Aorta (tissue), 5 donors: ENCODE results near the gene CCDC141. TPM values are rescaled to one million over a fixed set of nuclear protein-coding genes. Genes with fewer than 3 reads are reported as not detected.

Experiments
- ATAC-seq: fragments of 200-7000 bp; cut with Tn5 transposase; one replicate; pipeline ENCODE4 v1.9.1; 2022; ENCODE audit warnings: moderate library complexity; ENCODE audit not compliant: low FRiP score
- DNase-seq, 2 donors: peaks; one replicate each; pipeline ENCODE4 v3.0.0-alpha.2; 2020
- H3K27ac ChIP-seq, 2 donors: one replicate each; pipeline ENCODE4 v1.5.1; 2013; ENCODE audit warnings: low read length in 2 of 2, mild to moderate bottlenecking in 2 of 2, moderate library complexity in 2 of 2, control low read depth in 1 of 2, inconsistent platforms in 1 of 2, low read depth in 1 of 2
- H3K27me3 ChIP-seq, 2 donors: one replicate each; pipeline ENCODE4 v1.6.1; 2013; ENCODE audit warnings: control low read depth in 1 of 2, low read length in 1 of 2, mild to moderate bottlenecking in 1 of 2, moderate library complexity in 1 of 2; ENCODE audit not compliant: insufficient read depth in 2 of 2, control insufficient read depth in 1 of 2
- H3K36me3 ChIP-seq, 2 donors: one replicate each; pipeline ENCODE4 v1.6.1; 2013; ENCODE audit warnings: control low read depth in 1 of 2, low read length in 1 of 2, mild to moderate bottlenecking in 1 of 2; ENCODE audit not compliant: insufficient read depth in 2 of 2, control insufficient read depth in 1 of 2
- H3K4me1 ChIP-seq, 2 donors: one replicate each; pipeline ENCODE4 v1.6.1; 2013; ENCODE audit warnings: low read length in 2 of 2, control low read depth in 1 of 2, mild to moderate bottlenecking in 1 of 2, moderate library complexity in 1 of 2; ENCODE audit not compliant: insufficient read depth in 2 of 2, control insufficient read depth in 1 of 2
- H3K4me3 ChIP-seq, 2 donors: one replicate each; pipeline ENCODE4 v1.5.1; 2013; ENCODE audit warnings: low read length in 2 of 2, control low read depth in 1 of 2, mild to moderate bottlenecking in 1 of 2
- H3K9me3 ChIP-seq: one replicate; pipeline ENCODE4 v1.6.1; 2013; ENCODE audit warnings: mild to moderate bottlenecking, low read length; ENCODE audit not compliant: control insufficient read depth
- WGBS, 2 donors: extraction: QIAGEN DNeasy Blood & Tissue Kit; methylation state at CpG; one replicate each; pipeline ENCODE4 v1.1.7; 2013; 5-methylcytosine and 5-hydroxymethylcytosine counted together
- intact Hi-C, 2 donors: fragments of 100-400 bp; cut with DNase I; formaldehyde crosslinking; loops; one replicate each; pipeline versions ENCODE4 v1.14.2 to v1.15.0; 2022
- polyA plus RNA-seq, 2 donors: library from polyadenylated mRNA; stranded (reverse); fragments of 200-250 nt; gene quantifications; one replicate each; pipeline ENCODE4 v1.2.3, GENCODE V29; 2013
- total RNA-seq, 2 donors: library from RNA; stranded (reverse); fragmentation: NEBNext Ultra II Directional; extraction: Animal tissue kit (Norgen Biotek cat#: 25700); gene quantifications; one replicate each; pipeline ENCODE4 v1.2.1, GENCODE V29; 2021
- donor health status: healthy with polysubstance abuse.
- donor health status: Bipolar disorder and iron deficiency.
- donor health status: DM: no; HTN: no; CAD: no.
- donor health status: DM: no; HTN: no; CAD: no.
- donor health status: DM: yes; HTN: yes; CAD: no.

Gene CCDC141
- total and polyA plus RNA-seq, 4 donors = 0.13 to 28.3 (median 2.0) TPM

- no peaks in the 10 kb centered on the region for H3K27me3 ChIP-seq
- no peak overlapping the region for H3K27ac ChIP-seq
- intact Hi-C loops = no loop called here
- no peaks in the 10 kb centered on the region for H3K36me3 ChIP-seq
- 42 to 59% methylated on average over 2 of the region's 2 CpGs for WGBS, 2 donors
- no peak for DNase-seq
- H3K4me1 ChIP-seq = no peaks in the 10 kb centered on the region
- ATAC-seq = no peak
- H3K9me3 ChIP-seq = peaks cover 1% of the 10 kb centered on the region
- H3K4me3 ChIP-seq = no peak overlapping the region
Observed at GRCh38 chr2:178978667-178979066, 71.3 kb downstream of the CCDC141 start.

DNA sequence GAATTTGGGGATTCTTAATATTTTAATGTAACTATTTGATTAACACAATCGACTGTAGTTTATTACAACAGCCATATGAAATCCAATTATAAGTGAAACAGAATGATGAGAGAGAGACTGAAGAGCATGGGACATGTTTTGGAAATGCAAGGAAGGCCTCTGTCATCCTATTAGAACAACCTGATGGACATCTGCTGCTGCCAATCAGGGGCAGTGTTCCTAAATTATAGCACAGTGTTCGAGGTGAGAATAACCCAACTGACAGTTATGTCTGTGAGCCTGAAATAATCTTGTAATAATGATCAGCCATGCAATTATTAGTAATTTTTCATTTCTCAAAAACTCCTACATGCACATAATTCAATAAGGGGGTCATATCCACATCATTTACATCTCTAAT is 73.6 kb downstream of the CCDC141 start:
- DNase-seq (no peak), ATAC-seq (no peak)
- WGBS, 2 donors = 72 to 81% methylated on average over 2 of the region's 2 CpGs
- H3K27me3 ChIP-seq = no peaks in the 10 kb centered on the region
- no peak overlapping the region for H3K27ac ChIP-seq
- H3K4me1 ChIP-seq = no peaks in the 10 kb centered on the region
- no peak overlapping the region for H3K4me3 ChIP-seq
- no peaks in the 10 kb centered on the region for H3K9me3 ChIP-seq
- H3K36me3 ChIP-seq = no peaks in the 10 kb centered on the region
- intact Hi-C loops = no loop called here

DNA sequence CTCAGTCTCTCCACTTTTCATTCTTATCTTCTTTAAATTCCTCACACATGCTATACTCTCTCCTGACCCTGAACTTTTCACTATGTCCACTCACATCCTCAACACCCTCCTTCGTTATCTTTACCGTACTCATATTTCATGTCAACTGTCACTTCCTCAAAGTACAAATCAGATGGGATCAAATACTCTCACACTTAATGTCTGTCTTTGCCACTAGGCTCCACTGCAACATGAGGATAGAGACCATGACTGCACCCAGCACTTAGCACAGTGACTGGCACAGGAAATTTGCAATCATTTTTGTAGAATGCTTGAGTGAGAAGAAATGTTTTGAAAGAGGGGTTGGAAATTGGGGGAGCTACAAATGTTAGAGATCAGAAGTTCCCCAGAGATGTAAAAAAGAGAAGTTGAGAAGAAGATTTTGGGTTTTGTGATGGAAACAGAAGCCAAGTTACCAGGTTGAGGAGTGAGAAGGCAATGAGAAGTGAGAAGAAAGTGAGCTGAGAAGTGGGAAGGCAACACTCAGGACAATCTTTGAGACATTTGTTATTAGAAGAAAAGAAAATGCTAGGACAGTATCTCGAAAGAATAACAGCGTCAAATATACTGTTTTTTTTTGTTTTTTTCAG is 87.0 kb downstream of the CCDC141 start:
- DNase-seq (no peak), ATAC-seq (no peak)
- H3K4me1 ChIP-seq = no peaks in the 10 kb centered on the region
- H3K36me3 ChIP-seq = no peaks in the 10 kb centered on the region
- H3K27me3 ChIP-seq = no peaks in the 10 kb centered on the region
- peaks cover 1% of the 10 kb centered on the region for H3K9me3 ChIP-seq
- intact Hi-C loops = no loop called here
- WGBS, 2 donors = 88 to 89% methylated on average over 4 of the region's 4 CpGs
- H3K27ac ChIP-seq = no peak overlapping the region
- H3K4me3 ChIP-seq = no peak overlapping the region

- no peak for ATAC-seq
- Histone ChIP-seq H3K9me3 (peaks cover 1% of the 10 kb centered on the region), H3K4me1 (no peaks in the 10 kb centered on the region), H3K27me3 (no peaks in the 10 kb centered on the region), H3K4me3 (no peak overlapping the region), H3K36me3 (no peaks in the 10 kb centered on the region), H3K27ac (no peak overlapping the region)
- no peak for DNase-seq
- WGBS, 2 donors = 94 to 95% methylated on average over 1 of the region's 1 CpG
- intact Hi-C loops = no loop called here
Observed at GRCh38 chr2:178962152-178962551, 87.8 kb downstream of the CCDC141 start.

DNA sequence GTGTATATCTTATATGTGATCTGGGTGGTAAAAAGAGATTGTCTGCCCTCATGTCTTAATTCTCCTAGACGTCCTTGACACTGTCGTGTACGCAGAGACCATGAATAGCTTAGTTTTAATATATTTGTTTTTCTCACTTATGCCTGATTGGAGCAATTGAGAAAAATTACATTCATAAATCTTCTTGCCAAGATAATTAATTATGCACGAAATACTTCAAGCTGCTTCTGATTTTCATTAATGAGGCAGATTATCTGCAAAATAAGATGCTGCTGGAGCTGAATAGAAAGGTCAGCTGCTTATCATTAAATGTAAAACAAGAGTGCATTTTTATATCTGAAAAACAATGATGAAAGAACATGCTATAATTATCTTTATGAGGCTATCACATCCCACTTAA is 95.9 kb downstream of the CCDC141 start:
- intact Hi-C loops = no loop called here
- Histone ChIP-seq H3K4me1 (no peaks in the 10 kb centered on the region), H3K27ac (no peak overlapping the region), H3K9me3 (no peaks in the 10 kb centered on the region), H3K4me3 (no peak overlapping the region), H3K27me3 (no peaks in the 10 kb centered on the region), H3K36me3 (no peaks in the 10 kb centered on the region)
- DNase-seq (no peak), ATAC-seq (no peak)
- 81 to 82% methylated on average over 4 of the region's 4 CpGs for WGBS, 2 donors

DNA sequence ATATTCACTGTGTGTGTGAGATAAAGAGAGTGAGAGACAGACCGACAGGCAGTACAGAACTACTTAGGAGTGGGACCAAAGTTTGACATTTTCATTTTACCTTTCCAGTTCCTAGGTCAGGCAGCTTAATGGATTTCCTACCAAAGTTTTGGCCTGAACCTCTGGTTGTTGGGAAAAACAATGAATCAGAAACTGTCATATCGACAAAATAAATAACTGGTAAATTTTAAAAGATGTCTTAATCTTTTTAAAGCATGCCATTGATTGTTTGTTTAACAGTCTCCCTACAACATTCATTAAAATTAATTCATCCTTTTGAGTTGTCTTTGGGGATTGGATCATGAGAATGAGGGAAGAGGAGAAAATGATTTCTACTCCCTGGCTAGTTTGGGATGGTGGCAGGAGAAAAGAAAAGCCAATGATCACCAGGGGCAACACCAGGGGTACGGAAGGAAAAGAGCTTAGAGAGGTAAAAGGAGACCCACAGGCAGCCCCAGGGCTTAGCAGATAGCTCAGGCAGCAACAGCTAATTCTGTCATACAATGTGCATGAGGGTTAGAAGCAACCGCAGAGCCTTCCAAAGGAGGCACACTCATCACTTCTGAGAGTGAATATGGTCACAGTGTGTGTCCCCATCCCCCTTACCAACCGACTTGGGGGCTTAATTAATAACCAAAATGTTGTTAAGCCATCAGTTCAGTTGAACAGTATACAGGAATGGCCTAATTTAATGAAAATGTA is 98.5 kb downstream of the CCDC141 start:
- ATAC-seq = no peak
- Histone ChIP-seq H3K4me3 (no peak overlapping the region), H3K36me3 (no peaks in the 10 kb centered on the region), H3K27ac (no peak overlapping the region), H3K27me3 (no peaks in the 10 kb centered on the region), H3K9me3 (peaks cover 2% of the 10 kb centered on the region), H3K4me1 (no peaks in the 10 kb centered on the region)
- DNase-seq = no peak
- 82 to 93% methylated on average over 5 of the region's 5 CpGs for WGBS, 2 donors
- intact Hi-C loops = no loop called here

GRCh38 chr2:178949584-178949983 is 100.4 kb downstream of the CCDC141 start:
- H3K4me3 ChIP-seq = no peak overlapping the region
- H3K9me3 ChIP-seq = peaks cover 2% of the 10 kb centered on the region
- no peak for ATAC-seq
- intact Hi-C loops = no loop called here
- no peak for DNase-seq
- H3K27me3 ChIP-seq = no peaks in the 10 kb centered on the region
- H3K36me3 ChIP-seq = no peaks in the 10 kb centered on the region
- no peaks in the 10 kb centered on the region for H3K4me1 ChIP-seq
- no peak overlapping the region for H3K27ac ChIP-seq
- 31 to 65% methylated on average over 4 of the region's 4 CpGs for WGBS, 2 donors

DNA sequence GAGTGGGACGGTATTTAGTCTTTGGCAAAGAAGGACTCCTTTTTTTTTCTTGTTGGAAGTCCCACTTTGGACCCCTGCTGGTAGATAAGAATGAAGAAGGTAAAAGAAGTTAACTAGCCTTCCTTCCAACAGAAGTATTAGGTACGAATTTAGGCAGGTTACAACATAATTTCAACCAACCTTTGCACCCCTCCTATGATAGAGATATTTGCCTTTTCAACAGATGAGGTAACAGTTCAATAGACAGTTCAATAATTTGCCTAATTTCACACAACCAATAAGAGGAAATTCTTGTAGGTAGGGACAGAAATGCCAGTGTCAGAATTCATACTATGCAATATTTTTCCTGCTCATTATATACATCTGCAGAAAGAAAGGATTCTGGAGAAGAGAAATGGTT is 100.8 kb downstream of the CCDC141 start:
- 82 to 83% methylated on average over 2 of the region's 2 CpGs for WGBS, 2 donors
- Histone ChIP-seq H3K9me3 (peaks cover 2% of the 10 kb centered on the region), H3K27ac (no peak overlapping the region), H3K4me3 (no peak overlapping the region), H3K27me3 (no peaks in the 10 kb centered on the region), H3K4me1 (no peaks in the 10 kb centered on the region), H3K36me3 (no peaks in the 10 kb centered on the region)
- intact Hi-C loops = no loop called here
- DNase-seq (no peak), ATAC-seq (no peak)

DNA sequence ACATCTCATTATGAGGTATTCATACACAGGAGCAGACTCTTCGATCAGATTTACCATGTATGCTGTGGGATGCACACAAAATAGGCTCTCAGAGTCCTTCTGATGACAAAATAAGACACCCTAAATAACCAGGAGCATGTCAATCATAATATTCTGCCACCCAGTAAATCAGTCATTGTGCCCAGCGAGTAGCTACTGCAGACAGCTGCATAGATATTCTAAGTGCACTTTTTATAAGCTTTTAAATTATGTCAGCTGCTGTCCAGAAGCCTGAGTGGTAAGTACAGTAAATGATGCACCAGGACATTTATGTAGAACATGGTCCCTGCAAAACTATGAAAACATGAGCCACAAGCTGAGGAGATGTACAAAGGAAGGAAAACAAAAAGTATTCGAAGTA is 102.9 kb downstream of the CCDC141 start:
- H3K4me1 ChIP-seq = no peaks in the 10 kb centered on the region
- WGBS, 2 donors = 78 to 85% methylated on average over 3 of the region's 3 CpGs
- ATAC-seq = no peak
- intact Hi-C loops = no loop called here
- no peaks in the 10 kb centered on the region for H3K27me3 ChIP-seq
- H3K9me3 ChIP-seq = peaks cover 2% of the 10 kb centered on the region
- no peaks in the 10 kb centered on the region for H3K36me3 ChIP-seq
- no peak overlapping the region for H3K27ac ChIP-seq
- no peak overlapping the region for H3K4me3 ChIP-seq
- no peak for DNase-seq
